ENCODE results near the gene BOLA1. TPM values are rescaled to one million over a fixed set of nuclear protein-coding genes. Genes with fewer than 3 reads are reported as not detected.
A peak's percentile ranks its signal among the peaks of the same experiment; 100 is the strongest.

The BOLA1 gene
- total RNA-seq, 6 experiments from 2014 or later: 5.3 to 8.9 (median 6.7) TPM

- H3K4me1 Mint-ChIP-seq (ENCODE audit: low read depth): no peaks in the 10 kb centered on the region
- no peak overlapping the region for H3K4me3 Mint-ChIP-seq
- no peak for TF ChIP-seq CTCF (IDR thresholded peaks at IDR 0.05)
- no peaks in the 10 kb centered on the region for H3K36me3 Mint-ChIP-seq (ENCODE audit: low read depth)
- no peak for DNase-seq
- no peak overlapping the region for H3K27ac Mint-ChIP-seq
- no peaks in the 10 kb centered on the region; the same call in 1 of the 2 replicates for H3K27me3 Mint-ChIP-seq (ENCODE audit: insufficient read depth)
- H3K9me3 Mint-ChIP-seq: no peaks in the 10 kb centered on the region
Observed at GRCh38 chr1:149877211-149877946, 22.0 kb upstream of the BOLA1 start.

GRCh38 chr1:149879556-149879955 is 19.8 kb upstream of the BOLA1 start:
- Mint-ChIP-seq H3K4me3 (no peak overlapping the region), H3K9me3 (no peaks in the 10 kb centered on the region), H3K27me3 (ENCODE audit: insufficient read depth) (peaks cover 4% of the 10 kb centered on the region), H3K27ac (no peak overlapping the region), H3K36me3 (ENCODE audit: low read depth) (no peaks in the 10 kb centered on the region), H3K4me1 (ENCODE audit: low read depth) (no peaks in the 10 kb centered on the region)
- no peak for TF ChIP-seq CTCF (IDR thresholded peaks at IDR 0.05)
- no peak for DNase-seq

GRCh38 chr1:149881876-149882275 is 17.5 kb upstream of the BOLA1 start:
- H3K36me3 Mint-ChIP-seq (ENCODE audit: low read depth): no peaks in the 10 kb centered on the region
- no peaks in the 10 kb centered on the region for H3K4me1 Mint-ChIP-seq (ENCODE audit: low read depth)

GRCh38 chr1:149883598-149884247 is 15.6 kb upstream of the BOLA1 start:
- Mint-ChIP-seq H3K36me3 (ENCODE audit: low read depth) (no peaks in the 10 kb centered on the region), H3K4me3 (no peak overlapping the region), H3K27ac (0 out of 2 replicates have a peak overlapping the region, but pooled peaks have one; percentile 18), H3K27me3 (ENCODE audit: insufficient read depth) (peaks cover 4% of the 10 kb centered on the region), H3K4me1 (ENCODE audit: low read depth) (no peaks in the 10 kb centered on the region), H3K9me3 (no peaks in the 10 kb centered on the region)
- no peak for DNase-seq
- TF ChIP-seq CTCF (IDR thresholded peaks at IDR 0.05): no peak

More at GRCh38 chr1:149881876-149882275, 17.5 kb upstream of the BOLA1 start:
- no peak for DNase-seq
- H3K9me3 Mint-ChIP-seq: no peaks in the 10 kb centered on the region
- peaks cover 4% of the 10 kb centered on the region for H3K27me3 Mint-ChIP-seq (ENCODE audit: insufficient read depth)
- H3K27ac Mint-ChIP-seq: no peak overlapping the region
- no peak overlapping the region for H3K4me3 Mint-ChIP-seq
- no peak for TF ChIP-seq CTCF (IDR thresholded peaks at IDR 0.05)

GRCh38 chr1:149884433-149885338 is 14.7 kb upstream of the BOLA1 start:
- H3K27me3 Mint-ChIP-seq (ENCODE audit: insufficient read depth): peaks cover 4% of the 10 kb centered on the region
- no peak overlapping the region for H3K27ac Mint-ChIP-seq
- no peaks in the 10 kb centered on the region; the same call in none of the 2 replicates for H3K4me1 Mint-ChIP-seq (ENCODE audit: low read depth)
- no peaks in the 10 kb centered on the region for H3K36me3 Mint-ChIP-seq (ENCODE audit: low read depth)
- H3K9me3 Mint-ChIP-seq: no peaks in the 10 kb centered on the region
- TF ChIP-seq CTCF (IDR thresholded peaks at IDR 0.05): no peak
- no peak for DNase-seq
- no peak overlapping the region for H3K4me3 Mint-ChIP-seq

Data from HFFc6 (cell line).